ENCODE results near the gene RNF145. TPM values are rescaled to one million over a fixed set of nuclear protein-coding genes. Genes with fewer than 3 reads are reported as not detected.

Gene RNF145
- total RNA-seq, 1 experiment from 2014 or later, result 13.7 TPM

GRCh38 chr5:159203351-159203750 lies 6.0 kb downstream of the RNF145 start:
- H3K27ac ChIP-seq (ENCODE audit: low read length), result no peak overlapping the region
- no peak overlapping the region for H3K4me3 ChIP-seq (ENCODE audit: low read length)
- H3K9me2 ChIP-seq (replicated peaks; ENCODE audit: low read length), result no peaks in the 10 kb centered on the region
- intact Hi-C loops (cut with micrococcal nuclease), result no loop called here
- no peak overlapping the region for H3K9ac ChIP-seq (ENCODE audit: low read length)
- H3F3A ChIP-seq (ENCODE audit: low read length, unreplicated experiment), result no peaks in the 10 kb centered on the region
- ATAC-seq, result no peak
- H3K79me2 ChIP-seq (ENCODE audit: low read length), result peaks cover 97% of the 10 kb centered on the region
- H3K4me2 ChIP-seq (ENCODE audit: low read length), result no peak overlapping the region
- BruUV-seq (replicated peaks), result no TSS peak
- no peak overlapping the region for H2AFZ ChIP-seq (ENCODE audit: low read length)
- H3K9me3 ChIP-seq (ENCODE audit: low read length), result no peaks in the 10 kb centered on the region
- ChIA-PET CTCF (no interaction called here), POLR2A (ENCODE audit: unreplicated experiment) (no interaction called here)
- no peak for DNase-seq
- no peaks in the 10 kb centered on the region for H3K27me3 ChIP-seq (ENCODE audit: low read length)
- no peak for TF ChIP-seq CTCF (conservative IDR thresholded peaks at IDR 0.05; ENCODE audit: low read depth, low read length)
- peaks cover 19% of the 10 kb centered on the region for H3K4me1 ChIP-seq (ENCODE audit: insufficient read depth, low read length)
- peaks cover 5% of the 10 kb centered on the region; the same call in 1 of the 2 replicates for H3K36me3 ChIP-seq (ENCODE audit: low read depth, low read length)
- H4K20me1 ChIP-seq (ENCODE audit: low read length), result peaks cover 21% of the 10 kb centered on the region

DNA sequence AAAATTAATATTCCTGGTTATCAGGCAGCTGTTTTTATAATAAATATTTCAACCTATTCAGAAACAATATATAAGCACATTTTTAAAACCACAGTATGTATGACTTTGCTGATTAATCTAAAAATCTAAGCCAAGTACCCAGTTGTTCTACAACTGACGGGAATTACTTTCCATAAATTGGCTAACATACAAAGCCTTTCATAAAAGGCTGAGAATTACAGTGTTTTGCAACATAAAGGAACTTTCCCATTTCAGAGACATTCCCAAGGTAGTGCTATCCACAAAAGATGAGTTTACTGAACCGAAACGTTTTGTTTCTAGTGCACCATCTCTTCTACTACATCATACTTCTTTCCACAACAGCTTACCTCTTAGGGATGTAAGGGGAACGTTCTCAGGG lies 7.2 kb downstream of the RNF145 start:
- ATAC-seq (no peak), DNase-seq (no peak)
- H3K27ac ChIP-seq (ENCODE audit: low read length), result no peak overlapping the region
- no peak overlapping the region for H3K9ac ChIP-seq (ENCODE audit: low read length)
- no peaks in the 10 kb centered on the region for H3K9me3 ChIP-seq (ENCODE audit: low read length)
- POLR2A ChIA-PET (ENCODE audit: unreplicated experiment), result no interaction called here
- TF ChIP-seq CTCF (conservative IDR thresholded peaks at IDR 0.05; ENCODE audit: low read depth, low read length), result no peak
- no peak for TF ChIP-seq EZH2 (IDR thresholded peaks at IDR 0.05; ENCODE audit: low read length, unreplicated experiment)
- TF ChIP-seq EZH2phosphoT487 (IDR thresholded peaks at IDR 0.05; ENCODE audit: borderline replicate concordance, low read length), result no peak
- CTCF ChIA-PET, result no interaction called here
- peaks cover 19% of the 10 kb centered on the region for H3K4me1 ChIP-seq (ENCODE audit: insufficient read depth, low read length)
- no peaks in the 10 kb centered on the region for H3K27me3 ChIP-seq (ENCODE audit: low read length)
- no peak overlapping the region for H3K4me2 ChIP-seq (ENCODE audit: low read length)
- H3K36me3 ChIP-seq (ENCODE audit: low read depth, low read length), result peaks cover 5% of the 10 kb centered on the region; the same call in 1 of the 2 replicates
- H3F3A ChIP-seq (ENCODE audit: low read length, unreplicated experiment), result no peaks in the 10 kb centered on the region
- H3K4me3 ChIP-seq (ENCODE audit: low read length), result no peak overlapping the region
- H3K79me2 ChIP-seq (ENCODE audit: low read length), result peaks cover 88% of the 10 kb centered on the region
- H2AFZ ChIP-seq (ENCODE audit: low read length), result no peak overlapping the region
- H4K20me1 ChIP-seq (ENCODE audit: low read length), result peaks cover 21% of the 10 kb centered on the region
- H3K9me2 ChIP-seq (replicated peaks; ENCODE audit: low read length), result no peaks in the 10 kb centered on the region
- BruUV-seq (replicated peaks), result no TSS peak
- intact Hi-C loops (cut with micrococcal nuclease), result no loop called here

DNA sequence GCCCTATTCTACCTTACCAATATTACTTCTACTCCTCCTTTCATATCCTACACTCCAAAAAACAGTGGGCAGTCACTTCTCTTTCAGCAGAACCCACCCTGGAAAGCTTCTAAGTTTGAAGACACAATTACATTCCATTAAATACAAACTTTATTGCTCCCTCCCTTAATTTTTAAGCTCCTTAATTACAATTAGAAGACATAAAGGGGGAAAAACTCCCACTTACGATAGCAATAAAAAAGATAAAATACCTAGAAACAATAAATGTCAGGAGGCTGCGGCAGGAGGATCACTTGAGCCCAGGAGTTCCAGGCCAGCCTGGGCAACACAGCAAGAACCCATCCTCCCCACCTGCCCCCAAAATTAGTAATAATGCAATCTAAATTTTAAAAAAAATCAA lies 9.6 kb downstream of the RNF145 start:
- Histone ChIP-seq H4K20me1 (ENCODE audit: low read length) (0 out of 2 replicates have a peak, but pooled peaks cover under 1% of the 10 kb centered on the region), H3K9me3 (ENCODE audit: low read length) (no peaks in the 10 kb centered on the region), H3K4me1 (ENCODE audit: insufficient read depth, low read length) (no peaks in the 10 kb centered on the region; the same call in 1 of the 2 replicates), H3K4me2 (ENCODE audit: low read length) (no peak overlapping the region), H3K9ac (ENCODE audit: low read length) (no peak overlapping the region), H3K4me3 (ENCODE audit: low read length) (no peak overlapping the region), H3K9me2 (replicated peaks; ENCODE audit: low read length) (no peaks in the 10 kb centered on the region), H2AFZ (ENCODE audit: low read length) (no peak overlapping the region), H3K27me3 (ENCODE audit: low read length) (no peaks in the 10 kb centered on the region), H3K27ac (ENCODE audit: low read length) (no peak overlapping the region), H3K36me3 (ENCODE audit: low read depth, low read length) (peaks cover 8% of the 10 kb centered on the region; the same call in 1 of the 2 replicates), H3K79me2 (ENCODE audit: low read length) (peaks cover 82% of the 10 kb centered on the region), H3F3A (ENCODE audit: low read length, unreplicated experiment) (no peaks in the 10 kb centered on the region)
- ChIA-PET CTCF (no interaction called here), POLR2A (ENCODE audit: unreplicated experiment) (no interaction called here)
- no peak for TF ChIP-seq EZH2 (IDR thresholded peaks at IDR 0.05; ENCODE audit: low read length, unreplicated experiment)
- TF ChIP-seq CTCF (conservative IDR thresholded peaks at IDR 0.05; ENCODE audit: low read depth, low read length), result no peak
- TF ChIP-seq EZH2phosphoT487 (IDR thresholded peaks at IDR 0.05; ENCODE audit: borderline replicate concordance, low read length), result no peak
- intact Hi-C loops (cut with micrococcal nuclease), result no loop called here
- ATAC-seq, result no peak
- no TSS peak for BruUV-seq (replicated peaks)
- no peak for DNase-seq

All from PC-3 (cell line).